ENCODE measurements around the gene DPF1. TPM values are rescaled to one million over a fixed set of nuclear protein-coding genes. Genes with fewer than 3 reads are reported as not detected.

DPF1 gene
- polyA plus RNA-seq, 3 donors: 1.1 to 1.3 (median 1.1) TPM

- DNase-seq (ENCODE audit: low read depth in 3 of 3, low spot score in 2 of 3): no peak
These were observed 1.8 kb downstream of the DPF1 start for GRCh38 chr19:38221919-38222830.

DNA sequence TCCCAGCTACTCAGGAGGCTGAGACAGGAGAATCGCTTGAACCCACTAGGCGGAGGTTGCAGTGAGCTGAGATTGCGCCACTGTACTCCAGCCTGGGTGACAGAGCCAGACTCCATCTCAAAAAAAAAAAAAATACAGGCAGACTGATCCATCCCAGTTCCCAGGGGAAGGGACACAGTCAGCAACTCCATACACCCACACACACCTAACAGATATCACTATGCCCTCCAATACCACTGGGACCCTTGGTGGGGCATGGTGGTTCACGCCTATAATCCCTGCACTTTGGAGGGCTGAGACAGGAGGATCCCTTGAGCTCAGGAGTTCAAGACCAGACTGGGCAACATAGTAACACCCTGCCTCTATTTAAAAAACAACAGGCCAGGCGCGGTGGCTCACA lies 2.6 kb downstream of the DPF1 start:
- no peak for DNase-seq (ENCODE audit: low read depth in 3 of 3, low spot score in 2 of 3)

DNA sequence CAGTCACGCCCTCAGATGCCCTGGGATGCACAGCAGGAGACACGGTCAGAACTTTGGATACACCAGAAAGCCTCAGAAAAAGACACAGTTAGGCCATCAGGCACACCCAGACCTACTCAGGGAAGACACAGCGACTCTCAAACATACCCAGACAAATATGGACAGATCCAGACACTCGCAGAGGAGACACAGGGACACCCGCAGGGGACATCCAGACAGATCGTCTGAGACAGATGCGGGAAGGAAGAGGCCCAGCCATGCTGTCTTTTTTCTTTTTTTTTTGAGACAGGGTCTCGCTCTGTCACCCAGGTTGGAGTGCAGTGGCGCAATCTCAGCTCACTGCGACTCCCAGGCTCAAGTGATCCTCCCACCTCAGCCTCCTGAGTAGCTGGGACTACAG lies 4.8 kb downstream of the DPF1 start:
- no peak for DNase-seq (ENCODE audit: low read depth in 3 of 3, low spot score in 2 of 3)

DNA sequence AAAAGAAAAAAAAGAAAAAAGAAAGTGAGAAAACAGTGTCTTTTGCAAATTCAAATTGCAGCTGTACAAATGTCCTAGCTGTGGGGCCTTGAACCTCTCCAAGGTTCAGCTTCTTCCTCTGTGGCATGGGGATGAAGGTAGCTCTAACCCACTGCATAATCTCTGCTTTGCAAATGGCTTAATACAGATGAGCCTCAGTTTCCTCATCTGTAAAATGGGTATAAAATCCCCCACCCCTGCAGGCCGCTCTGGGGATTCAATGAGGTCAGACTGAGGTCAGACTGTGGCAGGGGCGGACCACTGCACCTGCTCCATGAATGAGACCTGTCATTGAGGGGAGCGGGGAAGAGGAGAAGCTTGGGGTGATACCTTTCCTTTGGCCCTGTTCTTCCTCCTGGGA lies 5.8 kb downstream of the DPF1 start:
- DNase-seq (ENCODE audit: low read depth in 3 of 3, low spot score in 2 of 3): no peak

DNA sequence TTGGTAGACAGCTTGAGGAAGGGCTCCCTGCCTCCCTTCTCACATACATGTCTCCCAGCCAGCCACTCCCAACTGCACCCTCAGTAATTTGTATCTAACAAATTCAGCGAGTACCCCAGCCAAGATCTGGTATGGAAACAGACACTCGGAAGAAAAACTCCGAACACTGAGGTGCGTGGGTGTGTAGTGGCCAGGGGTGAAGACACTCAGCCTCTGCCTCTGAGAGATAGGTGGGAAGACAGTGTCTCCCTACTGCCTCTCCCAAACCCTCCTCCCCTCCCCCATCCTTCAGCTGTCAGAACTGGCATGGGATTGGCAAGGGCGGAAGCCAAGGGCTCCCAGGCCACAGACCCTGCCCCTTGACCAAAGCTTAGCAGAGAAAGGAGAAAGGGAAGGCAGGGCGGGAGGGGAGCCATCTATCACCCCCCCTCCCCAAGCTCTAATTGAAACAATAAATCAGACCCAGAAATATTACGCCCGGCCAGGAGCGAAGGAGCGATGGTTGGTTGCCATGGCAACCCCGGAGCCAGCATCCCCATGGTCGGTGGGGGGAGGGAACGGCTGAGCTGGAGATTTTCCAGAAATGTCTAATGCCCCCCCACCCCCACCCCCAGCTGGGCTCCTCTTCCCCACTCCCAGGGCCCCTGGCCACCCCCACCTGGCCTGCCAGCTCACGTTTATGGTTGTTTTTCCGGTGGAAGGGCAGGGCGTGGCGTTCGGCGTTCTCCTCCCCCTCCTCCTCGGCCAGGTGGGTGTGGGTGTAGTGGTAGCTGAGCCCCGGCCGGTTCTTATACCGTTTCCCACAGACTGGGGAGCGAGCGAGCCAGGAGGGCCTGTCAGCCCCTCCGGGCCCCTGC lies 7.0 kb downstream of the DPF1 start:
- no peak for DNase-seq (ENCODE audit: low read depth in 3 of 3, low spot score in 2 of 3)

DNA sequence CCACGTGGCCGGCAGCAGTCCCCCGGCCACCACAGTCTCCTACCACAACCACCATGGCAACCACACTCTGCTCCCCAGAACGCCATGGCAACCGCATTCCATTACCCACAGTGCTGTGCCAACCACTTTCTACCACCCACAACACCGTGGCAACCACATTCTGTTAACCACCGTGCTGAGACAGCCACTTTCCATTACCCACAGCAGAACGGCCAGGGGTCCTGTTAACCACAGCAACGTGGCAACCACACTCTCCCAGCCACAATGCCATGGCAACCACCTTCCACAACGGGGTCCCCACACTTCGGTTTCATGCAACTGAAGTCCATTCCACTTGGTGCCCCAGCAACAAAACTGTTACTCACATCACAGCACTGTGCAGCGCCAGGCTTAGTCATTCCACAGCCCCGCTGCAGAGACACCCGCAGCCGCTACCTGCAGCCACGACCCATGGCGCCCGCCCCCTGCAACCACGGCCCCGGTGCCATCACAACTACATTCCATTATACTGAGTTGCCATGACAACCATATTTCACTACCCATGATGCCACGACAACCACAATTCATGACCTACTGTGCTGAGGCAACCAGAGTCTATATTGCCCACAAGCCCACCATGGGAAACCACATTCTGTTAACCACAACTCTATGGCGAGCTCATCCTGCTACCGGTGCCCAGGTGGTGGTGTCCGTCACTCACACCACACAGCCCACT lies 10.0 kb downstream of the DPF1 start:
- no peak for DNase-seq (ENCODE audit: low read depth in 3 of 3, low spot score in 2 of 3)

- no peak for DNase-seq (ENCODE audit: low read depth in 3 of 3, low spot score in 2 of 3)
These were observed 10.6 kb downstream of the DPF1 start for GRCh38 chr19:38213469-38213868.

- no peak for DNase-seq (ENCODE audit: low read depth in 3 of 3, low spot score in 2 of 3)
These were observed 12.3 kb downstream of the DPF1 start for GRCh38 chr19:38211766-38212165.

DNA sequence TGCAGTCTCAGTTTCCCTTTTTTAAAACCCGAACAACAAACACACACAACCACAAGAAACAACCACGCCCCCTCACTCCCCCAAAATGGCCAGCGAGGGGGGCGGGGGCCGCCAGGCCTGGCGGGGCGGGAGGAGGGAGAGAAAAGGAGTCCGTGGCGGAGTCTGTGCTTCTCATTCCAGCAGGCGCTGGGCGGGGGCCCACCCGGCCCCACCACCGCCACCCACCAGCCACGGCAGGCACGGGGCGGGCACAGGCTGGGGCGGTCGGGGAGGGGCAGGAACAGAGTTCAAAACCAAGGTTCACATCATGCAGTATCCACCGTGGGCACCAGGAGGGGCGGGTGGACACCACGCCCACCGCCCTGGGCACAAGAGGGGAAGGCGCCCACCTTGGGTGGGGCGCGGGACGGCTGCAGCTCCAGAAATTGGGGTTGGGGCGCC lies 12.9 kb downstream of the DPF1 start:
- no peak for DNase-seq (ENCODE audit: low read depth in 3 of 3, low spot score in 2 of 3)

DNA sequence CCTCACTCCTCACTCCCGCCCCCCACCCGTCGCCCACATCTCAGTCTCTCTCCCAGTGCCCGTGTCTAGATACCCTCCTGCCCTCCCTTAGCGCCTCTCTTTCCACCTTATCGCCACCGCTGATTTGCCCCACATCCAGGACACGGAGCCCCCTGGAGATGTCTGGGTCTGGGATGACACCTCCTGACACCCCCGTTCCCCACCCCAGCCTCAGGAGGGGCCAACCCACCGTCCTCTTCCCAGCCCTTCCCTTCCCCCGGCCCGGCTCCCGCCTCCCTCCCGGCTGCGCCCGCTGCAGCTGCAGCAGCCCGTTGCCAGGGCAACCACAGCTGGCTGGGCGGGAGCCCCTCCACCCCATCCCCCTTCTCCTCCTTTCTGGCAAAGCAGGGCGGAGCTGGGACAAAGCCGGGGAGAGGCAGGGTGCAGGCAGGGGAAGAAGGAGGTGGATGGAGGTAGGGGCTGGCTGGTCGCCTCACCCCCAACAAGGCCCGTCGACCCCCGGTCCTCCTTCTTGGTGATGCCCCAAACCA lies 13.5 kb downstream of the DPF1 start:
- peak in 1 of 3 donors; percentile 79 for DNase-seq (ENCODE audit: low read depth in 3 of 3, low spot score in 2 of 3)

DNA sequence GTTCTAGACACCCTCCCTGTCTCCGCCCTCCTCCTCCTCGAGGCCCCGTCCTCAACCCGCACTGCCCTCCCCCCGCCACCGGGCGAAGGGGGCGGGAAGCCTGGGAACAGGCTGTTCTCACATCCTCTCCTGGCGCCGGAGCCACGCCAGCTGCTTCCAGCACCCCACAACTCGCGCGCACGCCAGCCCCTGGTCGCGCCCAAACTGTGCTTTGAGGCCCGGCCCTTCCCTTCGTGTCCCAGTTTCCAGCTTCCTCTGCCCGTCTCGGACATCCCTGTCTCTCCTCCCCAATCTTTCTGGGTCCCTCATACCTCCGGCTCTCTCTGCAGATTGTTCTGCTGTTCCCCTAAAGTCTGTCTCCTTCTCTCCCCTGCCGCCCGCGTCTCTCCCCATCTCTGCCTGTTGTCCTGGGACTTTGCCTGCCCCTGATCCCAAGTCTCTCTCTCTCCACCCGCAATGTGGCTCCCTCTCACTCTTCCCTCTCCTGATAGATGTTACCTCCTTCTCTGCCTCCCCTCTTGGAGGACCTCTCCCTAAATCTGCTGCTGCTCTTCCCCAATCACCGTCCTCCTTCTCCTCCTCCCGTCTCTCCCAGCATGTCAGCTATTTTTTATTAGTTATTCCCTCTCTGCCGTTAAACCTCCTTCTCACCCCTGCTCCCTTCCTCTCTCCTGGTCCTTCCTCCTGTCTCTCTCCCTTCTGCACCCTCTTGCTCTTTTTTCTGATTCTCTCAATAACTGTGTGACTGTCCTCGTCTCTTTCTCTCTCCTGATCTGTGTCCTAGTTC lies 14.2 kb downstream of the DPF1 start:
- no peak for DNase-seq (ENCODE audit: low read depth in 3 of 3, low spot score in 2 of 3)

- no peak for DNase-seq (ENCODE audit: low read depth in 3 of 3, low spot score in 2 of 3)
These were observed 14.9 kb downstream of the DPF1 start for GRCh38 chr19:38209152-38209551.

DNA sequence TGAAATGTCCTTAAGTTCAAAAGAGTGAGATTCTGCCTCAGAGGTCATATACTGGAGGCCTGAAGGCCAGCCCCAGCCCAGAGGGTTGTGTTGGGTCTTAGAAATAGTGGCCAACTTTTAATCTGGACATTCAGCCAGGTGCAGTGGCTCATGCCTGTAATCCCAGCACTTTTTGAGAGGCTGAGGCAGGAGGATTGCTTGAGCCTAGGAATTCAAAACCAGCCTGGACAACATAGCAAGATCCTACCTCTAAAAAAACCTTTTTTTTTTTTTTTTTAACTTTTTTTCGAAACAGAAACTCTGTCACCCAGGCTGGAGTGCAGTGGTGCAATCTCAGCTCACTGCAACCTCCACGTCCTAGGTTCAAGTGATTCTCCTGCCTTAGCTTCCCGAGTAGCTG lies 15.5 kb downstream of the DPF1 start:
- DNase-seq (ENCODE audit: low read depth in 3 of 3, low spot score in 2 of 3): no peak

DNA sequence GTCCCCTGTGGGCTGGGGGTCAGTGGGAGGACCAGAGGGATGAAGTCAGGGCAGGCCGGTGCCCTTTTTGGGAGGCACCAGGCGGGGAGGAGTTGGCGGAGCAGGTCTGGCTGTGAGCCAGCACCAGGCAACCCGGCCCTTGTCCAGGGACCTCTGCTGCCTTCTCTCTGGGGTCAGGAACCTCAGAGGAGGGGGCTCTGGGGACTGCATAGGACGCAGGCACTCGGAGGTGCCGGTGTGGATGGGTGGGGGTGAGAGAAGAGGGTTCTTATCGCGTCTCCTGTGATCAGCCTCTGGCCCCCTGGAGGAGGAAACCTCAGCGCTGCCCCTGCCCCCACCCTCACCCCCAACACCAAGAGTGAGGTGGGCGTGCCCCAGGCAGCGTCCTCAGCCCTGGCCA lies 16.5 kb downstream of the DPF1 start:
- no peak for DNase-seq (ENCODE audit: low read depth in 3 of 3, low spot score in 2 of 3)

- DNase-seq (ENCODE audit: low read depth in 3 of 3, low spot score in 2 of 3): no peak
These were observed 17.1 kb downstream of the DPF1 start for GRCh38 chr19:38206928-38207327.

DNA sequence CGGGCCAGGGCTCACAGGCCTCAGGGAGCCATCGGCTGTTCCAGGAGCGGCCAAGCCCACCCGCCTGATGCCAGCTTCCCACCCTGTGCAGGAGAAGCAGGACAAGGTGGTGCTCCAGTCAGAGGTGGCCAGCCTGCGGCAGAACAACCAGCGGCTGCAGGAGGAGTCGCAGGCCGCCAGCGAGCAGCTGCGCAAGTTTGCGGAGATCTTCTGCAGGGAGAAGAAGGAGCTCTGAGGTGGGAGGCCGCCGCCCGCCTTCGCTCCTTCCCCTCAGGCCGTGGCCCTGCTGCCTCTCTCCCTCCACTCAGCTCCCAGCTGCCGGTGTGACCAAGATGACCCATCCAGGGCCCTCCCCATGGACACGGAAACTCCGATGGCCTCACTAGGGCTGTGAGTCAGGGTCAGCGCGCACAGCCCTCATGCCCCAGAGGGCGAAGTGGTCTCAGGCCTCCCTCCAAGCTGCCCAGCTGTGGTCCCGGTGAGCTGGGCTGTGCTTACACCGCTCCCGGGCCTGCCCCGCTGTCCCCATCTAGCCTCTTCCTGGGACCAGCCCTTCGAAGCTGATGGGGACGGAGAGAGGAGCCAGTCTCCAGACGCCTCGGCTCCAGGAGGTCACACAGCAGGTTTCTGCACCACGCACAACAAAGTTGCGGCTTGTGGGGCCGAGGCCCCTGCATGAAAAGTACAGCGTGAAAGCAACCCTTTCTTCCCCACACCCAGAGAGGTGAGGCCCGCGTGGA lies 17.8 kb downstream of the DPF1 start:
- no peak for DNase-seq (ENCODE audit: low read depth in 3 of 3, low spot score in 2 of 3)

DNA sequence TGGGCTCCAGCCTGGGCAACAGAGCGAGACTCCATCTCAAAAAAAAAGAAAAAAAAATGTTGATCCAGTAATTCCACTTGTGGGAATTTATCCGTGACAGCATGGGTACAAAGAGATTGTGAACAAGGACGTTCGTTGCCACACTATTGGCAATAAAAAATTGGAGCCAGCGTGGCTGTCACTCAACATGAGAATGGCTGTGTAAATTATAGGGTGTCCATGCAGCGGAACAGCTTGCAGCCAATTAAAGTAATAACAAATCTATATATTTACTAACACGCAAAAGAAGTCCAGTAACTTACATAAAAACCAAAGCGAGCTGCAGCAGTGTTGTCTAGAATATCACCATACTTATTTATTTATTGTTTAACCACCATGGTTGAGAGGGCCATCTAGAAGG lies 19.3 kb downstream of the DPF1 start:
- DNase-seq (ENCODE audit: low read depth in 3 of 3, low spot score in 2 of 3): no peak

- no peak for DNase-seq (ENCODE audit: low read depth in 3 of 3, low spot score in 2 of 3)
These were observed 19.9 kb downstream of the DPF1 start for GRCh38 chr19:38204096-38204495.

DNA sequence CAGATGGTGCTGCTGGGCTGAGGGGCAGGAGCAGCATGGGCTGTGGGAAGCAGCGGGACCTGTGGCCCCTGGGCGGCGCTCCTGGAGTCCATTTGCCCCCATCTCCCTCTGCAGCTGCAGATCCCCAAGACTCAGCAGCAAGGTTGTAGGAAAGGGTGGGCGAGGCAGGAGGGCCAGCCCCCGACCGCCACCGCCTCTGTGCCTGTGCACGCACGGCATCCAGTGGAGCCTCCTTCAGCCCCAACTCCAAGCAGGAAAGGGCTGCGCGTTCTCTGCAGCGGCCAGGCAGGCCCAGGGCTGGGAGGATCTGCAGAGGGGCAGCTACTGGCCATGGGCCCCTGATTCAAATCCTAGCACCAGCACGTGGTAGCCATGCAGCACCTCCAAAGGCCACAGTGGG lies 20.8 kb downstream of the DPF1 start:
- no peak for DNase-seq (ENCODE audit: low read depth in 3 of 3, low spot score in 2 of 3)
